Fibroblast of skin of right biceps (primary cell): ENCODE data around the gene EIF3D.

Source experiments
- DNase-seq: peaks from one replicate; pipeline ENCODE4 v3.0.0-alpha.2; 2013

EIF3D gene

GRCh38 chr22:36506637-36507517, 22.1 kb downstream of the EIF3D start, which contains the start of gene FOXRED2:
Gene FOXRED2, minus strand, starts transcription at chr22:36507040. Its CDS starts 618 bp downstream, at chr22:36506422.
- peak; percentile 84 for DNase-seq

GRCh38 chr22:36505998-36506635, 22.8 kb downstream of the EIF3D start:
- no peak for DNase-seq

GRCh38 chr22:36497910-36498665, 30.9 kb downstream of the EIF3D start:
- no peak for DNase-seq

GRCh38 chr22:36493690-36494110, 35.3 kb downstream of the EIF3D start:
- DNase-seq = no peak

- no peak for DNase-seq
These were observed 36.9 kb downstream of the EIF3D start for GRCh38 chr22:36492109-36492508.

GRCh38 chr22:36491155-36491554, 37.8 kb downstream of the EIF3D start:
- DNase-seq = no peak

- DNase-seq = peak; percentile 63
These were observed 42.2 kb downstream of the EIF3D start for GRCh38 chr22:36486619-36487384.

- peak; percentile 98 for DNase-seq
These were observed 47.4 kb downstream of the EIF3D start, which contains the start of gene TXN2 for GRCh38 chr22:36481393-36482168. Gene TXN2, minus strand, starts transcription at chr22:36481640. Its CDS starts 803 bp downstream, at chr22:36480837.

- no peak for DNase-seq
These were observed 48.0 kb downstream of the EIF3D start for GRCh38 chr22:36480941-36481392.

- DNase-seq = no peak
These were observed 50.0 kb downstream of the EIF3D start for GRCh38 chr22:36478966-36479365.

GRCh38 chr22:36475341-36475740, 53.6 kb downstream of the EIF3D start:
- DNase-seq = no peak

- no peak for DNase-seq
These were observed 56.3 kb downstream of the EIF3D start for GRCh38 chr22:36472689-36473088.

- DNase-seq = peak; percentile 73
These were observed 57.6 kb downstream of the EIF3D start for GRCh38 chr22:36471341-36471821.

- DNase-seq = peak; percentile 55
These were observed 58.0 kb downstream of the EIF3D start for GRCh38 chr22:36470994-36471331.

GRCh38 chr22:36470162-36470993, 58.6 kb downstream of the EIF3D start:
- DNase-seq = peak; percentile 85

- DNase-seq = no peak
These were observed 59.8 kb downstream of the EIF3D start for GRCh38 chr22:36469094-36469710.

- DNase-seq = peak; percentile 98
These were observed 61.0 kb downstream of the EIF3D start for GRCh38 chr22:36467946-36468345.

GRCh38 chr22:36467042-36467810, 61.7 kb downstream of the EIF3D start:
- DNase-seq = peak; percentile 92

- DNase-seq = no peak
These were observed 62.7 kb downstream of the EIF3D start for GRCh38 chr22:36466258-36466657.
